HL-60 (cell line): Measurements from ENCODE around the gene SUPT3H.

ENCODE experiments used
- GABPA ChIP-seq: IDR thresholded peaks from 2 replicates; pipeline ENCODE4 v1.6.1; 2012; ENCODE audit warnings: low read depth
- POLR2AphosphoS5 ChIP-seq: IDR thresholded peaks from 2 replicates; pipeline ENCODE4 v1.6.1; 2012; ENCODE audit warnings: low read depth
- SPI1 ChIP-seq: IDR thresholded peaks from 2 replicates; pipeline ENCODE4 v1.6.1; 2012; ENCODE audit warnings: low read depth, mild to moderate bottlenecking, borderline replicate concordance
- TF ChIP-seq, protein P1 (sequence below): IDR thresholded peaks from one replicate; pipeline ENCODE4 v1.5.1; 2011; ENCODE audit warnings: low read length, control low read depth, inconsistent platforms; ENCODE audit not compliant: insufficient read depth
- TF ChIP-seq, protein P2 (sequence below): IDR thresholded peaks from 2 replicates; pipeline ENCODE4 v1.6.1; 2012; ENCODE audit warnings: low read depth; ENCODE audit not compliant: insufficient replicate concordance

DNA sequence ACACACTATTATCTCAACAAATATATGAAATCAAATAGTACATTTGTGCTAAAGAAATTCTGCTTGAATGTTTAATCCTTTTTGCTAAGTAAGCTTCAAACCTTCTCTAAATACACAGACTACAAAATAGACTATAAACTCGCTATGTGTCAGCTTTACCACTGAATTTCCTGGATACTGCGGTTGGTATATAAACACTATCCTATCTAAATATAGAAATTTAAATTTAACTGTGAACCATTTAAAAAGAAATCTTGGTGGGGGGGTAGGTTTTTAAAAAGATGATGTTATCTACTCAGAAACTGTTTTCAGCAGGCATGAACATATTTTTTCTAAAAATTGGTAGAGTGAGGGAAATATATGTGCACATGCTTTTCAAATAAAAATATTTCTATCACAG lies 356.1 kb downstream of the SUPT3H start:
- TF ChIP-seq, protein P1, sequence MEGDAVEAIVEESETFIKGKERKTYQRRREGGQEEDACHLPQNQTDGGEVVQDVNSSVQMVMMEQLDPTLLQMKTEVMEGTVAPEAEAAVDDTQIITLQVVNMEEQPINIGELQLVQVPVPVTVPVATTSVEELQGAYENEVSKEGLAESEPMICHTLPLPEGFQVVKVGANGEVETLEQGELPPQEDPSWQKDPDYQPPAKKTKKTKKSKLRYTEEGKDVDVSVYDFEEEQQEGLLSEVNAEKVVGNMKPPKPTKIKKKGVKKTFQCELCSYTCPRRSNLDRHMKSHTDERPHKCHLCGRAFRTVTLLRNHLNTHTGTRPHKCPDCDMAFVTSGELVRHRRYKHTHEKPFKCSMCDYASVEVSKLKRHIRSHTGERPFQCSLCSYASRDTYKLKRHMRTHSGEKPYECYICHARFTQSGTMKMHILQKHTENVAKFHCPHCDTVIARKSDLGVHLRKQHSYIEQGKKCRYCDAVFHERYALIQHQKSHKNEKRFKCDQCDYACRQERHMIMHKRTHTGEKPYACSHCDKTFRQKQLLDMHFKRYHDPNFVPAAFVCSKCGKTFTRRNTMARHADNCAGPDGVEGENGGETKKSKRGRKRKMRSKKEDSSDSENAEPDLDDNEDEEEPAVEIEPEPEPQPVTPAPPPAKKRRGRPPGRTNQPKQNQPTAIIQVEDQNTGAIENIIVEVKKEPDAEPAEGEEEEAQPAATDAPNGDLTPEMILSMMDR, result no peak
- no peak for TF ChIP-seq POLR2AphosphoS5
- TF ChIP-seq, protein P2, sequence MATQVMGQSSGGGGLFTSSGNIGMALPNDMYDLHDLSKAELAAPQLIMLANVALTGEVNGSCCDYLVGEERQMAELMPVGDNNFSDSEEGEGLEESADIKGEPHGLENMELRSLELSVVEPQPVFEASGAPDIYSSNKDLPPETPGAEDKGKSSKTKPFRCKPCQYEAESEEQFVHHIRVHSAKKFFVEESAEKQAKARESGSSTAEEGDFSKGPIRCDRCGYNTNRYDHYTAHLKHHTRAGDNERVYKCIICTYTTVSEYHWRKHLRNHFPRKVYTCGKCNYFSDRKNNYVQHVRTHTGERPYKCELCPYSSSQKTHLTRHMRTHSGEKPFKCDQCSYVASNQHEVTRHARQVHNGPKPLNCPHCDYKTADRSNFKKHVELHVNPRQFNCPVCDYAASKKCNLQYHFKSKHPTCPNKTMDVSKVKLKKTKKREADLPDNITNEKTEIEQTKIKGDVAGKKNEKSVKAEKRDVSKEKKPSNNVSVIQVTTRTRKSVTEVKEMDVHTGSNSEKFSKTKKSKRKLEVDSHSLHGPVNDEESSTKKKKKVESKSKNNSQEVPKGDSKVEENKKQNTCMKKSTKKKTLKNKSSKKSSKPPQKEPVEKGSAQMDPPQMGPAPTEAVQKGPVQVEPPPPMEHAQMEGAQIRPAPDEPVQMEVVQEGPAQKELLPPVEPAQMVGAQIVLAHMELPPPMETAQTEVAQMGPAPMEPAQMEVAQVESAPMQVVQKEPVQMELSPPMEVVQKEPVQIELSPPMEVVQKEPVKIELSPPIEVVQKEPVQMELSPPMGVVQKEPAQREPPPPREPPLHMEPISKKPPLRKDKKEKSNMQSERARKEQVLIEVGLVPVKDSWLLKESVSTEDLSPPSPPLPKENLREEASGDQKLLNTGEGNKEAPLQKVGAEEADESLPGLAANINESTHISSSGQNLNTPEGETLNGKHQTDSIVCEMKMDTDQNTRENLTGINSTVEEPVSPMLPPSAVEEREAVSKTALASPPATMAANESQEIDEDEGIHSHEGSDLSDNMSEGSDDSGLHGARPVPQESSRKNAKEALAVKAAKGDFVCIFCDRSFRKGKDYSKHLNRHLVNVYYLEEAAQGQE, result no peak
- no peak for TF ChIP-seq GABPA
- no peak for TF ChIP-seq SPI1
